HEK293 (cell line): ENCODE data around the gene PTPMT1.

Source experiments
- CTCF ChIA-PET: fragments of 350-600 bp; formaldehyde crosslinking; extraction: SDS; loops from one replicate; lab custom pipeline; 2021; ENCODE audit warnings: antibody characterized with exemption; lab: Yijun Ruan, JAX
- POLR2A ChIA-PET: fragments of 300-600 bp; formaldehyde crosslinking; extraction: SDS; loops from one replicate; lab custom pipeline; 2020; ENCODE audit warnings: antibody characterized with exemption, inconsistent platforms; lab: Yijun Ruan, JAX
- H3K27ac ChIP-seq: fragments of 200-500 bp; sonication (Bioruptor generic); 2 replicates; pipeline ENCODE4 v1.5.1; 2014; ENCODE audit warnings: low read depth, low read length, control low read depth, inconsistent platforms; ENCODE audit errors: extremely low read depth
- H3K36me3 ChIP-seq, 2 experiments: fragments of 200-500 bp in 1 of 2; sonication (Bioruptor generic) in 1 of 2; 1 replicate in 1 of 2; 2 replicates in 1 of 2; pipeline ENCODE4 v1.5.1; 2014 to 2017; ENCODE audit warnings: inconsistent platforms in 2 of 2, low read length in 2 of 2; ENCODE audit not compliant: control insufficient read depth in 2 of 2, insufficient read depth in 1 of 2
- H3K4me1 ChIP-seq: fragments of 200-500 bp; sonication (Bioruptor generic); 2 replicates; pipeline ENCODE4 v1.5.1; 2014; ENCODE audit warnings: mild to moderate bottlenecking, low read length, inconsistent platforms; ENCODE audit not compliant: control insufficient read depth, insufficient read depth
- H3K4me3 ChIP-seq: 2 replicates; pipeline ENCODE4 v1.5.1; 2011; ENCODE audit warnings: low read depth, mild to moderate bottlenecking, control low read depth, low read length, moderate library complexity
- H3K9me3 ChIP-seq: fragments of 200-500 bp; sonication (Bioruptor generic); 2 replicates; pipeline ENCODE4 v1.5.1; 2014; ENCODE audit warnings: low read depth, low read length, inconsistent platforms; ENCODE audit not compliant: control insufficient read depth, insufficient read depth
- HOXA7 ChIP-seq: sonication (generic); formaldehyde crosslinking; IDR thresholded peaks from 2 replicates; pipeline ENCODE4 v1.8.1; 2022; ENCODE audit warnings: missing genetic modification reagents, borderline replicate concordance
- KLF9 ChIP-seq: fragments of 450-650 bp; formaldehyde crosslinking; IDR thresholded peaks from 2 replicates; pipeline ENCODE4 v1.5.1; 2016; ENCODE audit warnings: missing biosample characterization, missing genetic modification characterization, low read depth
- RBAK ChIP-seq: fragments of 450-650 bp; formaldehyde crosslinking; IDR thresholded peaks from 2 replicates; pipeline ENCODE4 v1.5.1; 2016; ENCODE audit warnings: missing biosample characterization, missing genetic modification characterization
- SALL2 ChIP-seq: fragments of 450-650 bp; formaldehyde crosslinking; IDR thresholded peaks from 2 replicates; pipeline ENCODE4 v1.5.0; 2017; ENCODE audit warnings: missing biosample characterization, mild to moderate bottlenecking, missing genetic modification characterization, borderline replicate concordance
- ZBTB20 ChIP-seq: fragments of 450-650 bp; formaldehyde crosslinking; IDR thresholded peaks from 2 replicates; pipeline ENCODE4 v1.5.1; 2016; ENCODE audit warnings: missing biosample characterization, missing genetic modification characterization
- ZIC2 ChIP-seq: fragments of 450-650 bp; formaldehyde crosslinking; IDR thresholded peaks from 2 replicates; pipeline ENCODE4 v1.5.1; 2016; ENCODE audit warnings: missing biosample characterization, missing genetic modification characterization
- ZNF239 ChIP-seq: fragments of 450-650 bp; formaldehyde crosslinking; IDR thresholded peaks from 2 replicates; pipeline ENCODE4 v1.5.1; 2016; ENCODE audit warnings: missing biosample characterization, missing genetic modification characterization
- ZNF302 ChIP-seq: fragments of 450-650 bp; formaldehyde crosslinking; IDR thresholded peaks from 2 replicates; pipeline ENCODE4 v1.5.1; 2016; ENCODE audit warnings: missing biosample characterization, missing genetic modification characterization, low read depth
- ZNF311 ChIP-seq: fragments of 450-650 bp; formaldehyde crosslinking; IDR thresholded peaks from 2 replicates; pipeline ENCODE4 v1.5.1; 2017; ENCODE audit warnings: missing biosample characterization, missing genetic modification characterization, borderline replicate concordance
- ZNF335 ChIP-seq: fragments of 450-650 bp; formaldehyde crosslinking; conservative IDR thresholded peaks from 2 replicates; pipeline ENCODE4 v1.5.1; 2016; ENCODE audit warnings: missing biosample characterization, missing genetic modification characterization
- ZNF354C ChIP-seq: fragments of 450-650 bp; formaldehyde crosslinking; IDR thresholded peaks from 2 replicates; pipeline ENCODE4 v1.5.1; 2016; ENCODE audit warnings: missing biosample characterization, missing genetic modification characterization, low read depth, borderline replicate concordance
- ZNF426 ChIP-seq: fragments of 450-650 bp; formaldehyde crosslinking; IDR thresholded peaks from 2 replicates; pipeline ENCODE4 v1.5.1; 2017; ENCODE audit warnings: missing biosample characterization, missing genetic modification characterization, mild to moderate bottlenecking, inconsistent platforms, moderate library complexity
- ZNF555 ChIP-seq: fragments of 450-650 bp; formaldehyde crosslinking; conservative IDR thresholded peaks from 2 replicates; pipeline ENCODE4 v1.5.1; 2017; ENCODE audit warnings: missing biosample characterization, mild to moderate bottlenecking, missing genetic modification characterization, inconsistent platforms
- ZNF561 ChIP-seq: fragments of 450-650 bp; IDR thresholded peaks from 2 replicates; pipeline ENCODE4 v1.5.1; 2018; ENCODE audit warnings: missing biosample characterization, missing genetic modification characterization, borderline replicate concordance
- ZNF596 ChIP-seq: fragments of 450-650 bp; IDR thresholded peaks from 2 replicates; pipeline ENCODE4 v1.5.0; 2018; ENCODE audit warnings: missing biosample characterization, mild to moderate bottlenecking, missing genetic modification characterization, moderate library complexity
- ZNF624 ChIP-seq: fragments of 450-650 bp; formaldehyde crosslinking; IDR thresholded peaks from 2 replicates; pipeline ENCODE4 v1.5.1; 2017; ENCODE audit warnings: missing biosample characterization, missing genetic modification characterization
- ZNF654 ChIP-seq: fragments of 450-650 bp; formaldehyde crosslinking; IDR thresholded peaks from 2 replicates; pipeline ENCODE4 v1.5.1; 2016; ENCODE audit warnings: low read depth, missing biosample characterization, missing genetic modification characterization
- ZSCAN30 ChIP-seq: fragments of 450-650 bp; IDR thresholded peaks from 2 replicates; pipeline ENCODE4 v1.5.1; 2018; ENCODE audit warnings: missing biosample characterization, mild to moderate bottlenecking, missing genetic modification characterization, moderate library complexity
- TF ChIP-seq, protein P1 (sequence below): fragments of 450-650 bp; formaldehyde crosslinking; IDR thresholded peaks from 2 replicates; pipeline ENCODE4 v1.5.1; 2016; ENCODE audit warnings: missing biosample characterization, missing genetic modification characterization
- TF ChIP-seq, protein P2 (sequence below): fragments of 450-650 bp; formaldehyde crosslinking; IDR thresholded peaks from 2 replicates; pipeline ENCODE4 v1.5.1; 2017; ENCODE audit warnings: missing biosample characterization, missing genetic modification characterization
- TF ChIP-seq, protein P3 (sequence below): fragments of 450-650 bp; formaldehyde crosslinking; IDR thresholded peaks from 2 replicates; pipeline ENCODE4 v1.5.1; 2016; ENCODE audit warnings: missing biosample characterization, missing genetic modification characterization
- TF ChIP-seq, protein P4 (sequence below): fragments of 450-650 bp; formaldehyde crosslinking; IDR thresholded peaks from 2 replicates; pipeline ENCODE4 v1.5.1; 2016; ENCODE audit warnings: missing biosample characterization, missing genetic modification characterization
- TF ChIP-seq, protein P5 (sequence below): fragments of 450-650 bp; IDR thresholded peaks from 2 replicates; pipeline ENCODE4 v1.5.1; 2018; ENCODE audit warnings: missing biosample characterization, mild to moderate bottlenecking, missing genetic modification characterization
- TF ChIP-seq, protein P6 (sequence below): IDR thresholded peaks from 2 replicates; pipeline ENCODE4 v1.6.1; 2011; ENCODE audit warnings: mild to moderate bottlenecking, low read depth, low read length, borderline replicate concordance

Gene PTPMT1

DNA sequence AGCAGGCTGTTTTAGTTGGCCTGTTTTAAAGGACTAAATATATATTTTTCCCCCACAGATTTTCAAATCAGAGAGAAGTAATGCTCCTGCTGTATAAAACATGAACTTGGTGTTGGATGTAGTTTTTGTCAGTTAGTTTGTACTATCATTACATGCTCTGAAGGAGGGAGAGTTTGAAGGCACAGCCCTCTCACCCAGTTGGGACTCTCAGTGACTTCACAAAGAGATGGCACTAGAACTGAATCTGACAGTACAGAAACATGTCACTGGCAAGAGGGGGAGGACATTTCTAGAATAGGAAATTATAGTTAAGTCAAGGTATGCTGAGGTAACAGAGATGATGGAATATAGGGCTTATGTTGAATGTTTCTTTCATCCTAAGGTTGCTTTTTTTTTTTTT, 49.9 kb downstream of the PTPMT1 start:
- POLR2A ChIA-PET = interaction anchor here (0.8 kb wide), 1 partner anchor 73 kb away, joined by 4 read pairs; no protein-coding TSS in a partner anchor
- Histone ChIP-seq H3K4me1 (no peaks in the 10 kb centered on the region), H3K36me3 (peaks cover under 1 to 48% of the 10 kb centered on the region in 2 experiments), H3K9me3 (no peaks in the 10 kb centered on the region), H3K27ac (no peak overlapping the region), H3K4me3 (no peak overlapping the region)
- CTCF ChIA-PET = interaction anchor here (0.7 to 2.5 kb wide), 2 partner anchors 239 to 241 kb away, joined by 3 to 18 read pairs; no protein-coding TSS in a partner anchor
- TF ChIP-seq ZNF354C (tag by site-specific recombination) (no peak), ZNF302 (tag by site-specific recombination) (no peak), HOXA7 (CRISPR knock-in tag) (no peak), ZBTB20 (tag by site-specific recombination) (no peak), ZNF555 (tag by site-specific recombination) (no peak), ZIC2 (tag by site-specific recombination) (no peak), ZNF596 (tag by site-specific recombination) (no peak), ZNF426 (tag by site-specific recombination) (no peak), ZNF311 (tag by site-specific recombination) (no peak)
- TF ChIP-seq, protein P1, sequence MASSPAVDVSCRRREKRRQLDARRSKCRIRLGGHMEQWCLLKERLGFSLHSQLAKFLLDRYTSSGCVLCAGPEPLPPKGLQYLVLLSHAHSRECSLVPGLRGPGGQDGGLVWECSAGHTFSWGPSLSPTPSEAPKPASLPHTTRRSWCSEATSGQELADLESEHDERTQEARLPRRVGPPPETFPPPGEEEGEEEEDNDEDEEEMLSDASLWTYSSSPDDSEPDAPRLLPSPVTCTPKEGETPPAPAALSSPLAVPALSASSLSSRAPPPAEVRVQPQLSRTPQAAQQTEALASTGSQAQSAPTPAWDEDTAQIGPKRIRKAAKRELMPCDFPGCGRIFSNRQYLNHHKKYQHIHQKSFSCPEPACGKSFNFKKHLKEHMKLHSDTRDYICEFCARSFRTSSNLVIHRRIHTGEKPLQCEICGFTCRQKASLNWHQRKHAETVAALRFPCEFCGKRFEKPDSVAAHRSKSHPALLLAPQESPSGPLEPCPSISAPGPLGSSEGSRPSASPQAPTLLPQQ (tag by site-specific recombination) = no peak
- TF ChIP-seq, protein P2, sequence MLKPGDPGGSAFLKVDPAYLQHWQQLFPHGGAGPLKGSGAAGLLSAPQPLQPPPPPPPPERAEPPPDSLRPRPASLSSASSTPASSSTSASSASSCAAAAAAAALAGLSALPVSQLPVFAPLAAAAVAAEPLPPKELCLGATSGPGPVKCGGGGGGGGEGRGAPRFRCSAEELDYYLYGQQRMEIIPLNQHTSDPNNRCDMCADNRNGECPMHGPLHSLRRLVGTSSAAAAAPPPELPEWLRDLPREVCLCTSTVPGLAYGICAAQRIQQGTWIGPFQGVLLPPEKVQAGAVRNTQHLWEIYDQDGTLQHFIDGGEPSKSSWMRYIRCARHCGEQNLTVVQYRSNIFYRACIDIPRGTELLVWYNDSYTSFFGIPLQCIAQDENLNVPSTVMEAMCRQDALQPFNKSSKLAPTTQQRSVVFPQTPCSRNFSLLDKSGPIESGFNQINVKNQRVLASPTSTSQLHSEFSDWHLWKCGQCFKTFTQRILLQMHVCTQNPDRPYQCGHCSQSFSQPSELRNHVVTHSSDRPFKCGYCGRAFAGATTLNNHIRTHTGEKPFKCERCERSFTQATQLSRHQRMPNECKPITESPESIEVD (tag by site-specific recombination) = no peak
- TF ChIP-seq, protein P3, sequence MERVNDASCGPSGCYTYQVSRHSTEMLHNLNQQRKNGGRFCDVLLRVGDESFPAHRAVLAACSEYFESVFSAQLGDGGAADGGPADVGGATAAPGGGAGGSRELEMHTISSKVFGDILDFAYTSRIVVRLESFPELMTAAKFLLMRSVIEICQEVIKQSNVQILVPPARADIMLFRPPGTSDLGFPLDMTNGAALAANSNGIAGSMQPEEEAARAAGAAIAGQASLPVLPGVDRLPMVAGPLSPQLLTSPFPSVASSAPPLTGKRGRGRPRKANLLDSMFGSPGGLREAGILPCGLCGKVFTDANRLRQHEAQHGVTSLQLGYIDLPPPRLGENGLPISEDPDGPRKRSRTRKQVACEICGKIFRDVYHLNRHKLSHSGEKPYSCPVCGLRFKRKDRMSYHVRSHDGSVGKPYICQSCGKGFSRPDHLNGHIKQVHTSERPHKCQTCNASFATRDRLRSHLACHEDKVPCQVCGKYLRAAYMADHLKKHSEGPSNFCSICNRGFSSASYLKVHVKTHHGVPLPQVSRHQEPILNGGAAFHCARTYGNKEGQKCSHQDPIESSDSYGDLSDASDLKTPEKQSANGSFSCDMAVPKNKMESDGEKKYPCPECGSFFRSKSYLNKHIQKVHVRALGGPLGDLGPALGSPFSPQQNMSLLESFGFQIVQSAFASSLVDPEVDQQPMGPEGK = no peak

DNA sequence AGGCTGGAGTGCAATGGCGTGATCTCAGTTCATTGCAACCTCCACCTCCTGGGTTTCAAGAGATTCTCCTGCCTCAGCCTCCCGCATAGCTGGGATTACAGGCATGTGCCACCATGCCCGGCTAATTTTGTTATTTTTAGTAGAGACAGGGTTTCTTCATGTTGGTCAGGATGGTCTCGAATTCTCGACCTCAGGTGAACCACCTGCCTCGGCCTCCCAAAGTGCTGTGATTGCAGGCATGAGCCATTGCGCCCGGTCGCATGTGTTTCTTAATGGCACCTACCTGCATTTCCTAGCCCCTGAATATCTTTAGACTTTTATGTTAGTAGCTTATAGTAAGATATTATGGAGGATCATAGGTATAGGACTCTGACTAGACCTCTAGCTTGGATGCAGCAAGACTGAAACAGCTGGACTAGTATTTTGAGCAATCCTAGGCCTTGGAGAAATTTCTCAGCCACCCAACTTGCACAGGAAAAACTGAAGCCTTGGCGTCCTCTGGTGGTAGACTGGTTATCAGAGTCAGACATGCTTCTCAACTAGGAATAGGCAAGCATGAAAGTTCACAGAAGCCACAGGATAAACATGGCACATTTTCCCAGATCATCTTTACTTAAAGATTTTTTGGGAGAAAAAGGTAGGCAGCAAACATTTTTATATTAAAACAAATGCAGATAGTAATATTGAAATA, 51.5 kb downstream of the PTPMT1 start:
- Histone ChIP-seq H3K4me1 (no peaks in the 10 kb centered on the region), H3K4me3 (no peak overlapping the region), H3K9me3 (no peaks in the 10 kb centered on the region), H3K27ac (no peak overlapping the region), H3K36me3 (peaks cover 6 to 52% of the 10 kb centered on the region in 2 experiments)
- ChIA-PET POLR2A (no interaction called here), CTCF (interaction anchor here (0.6 to 2.5 kb wide), 10 partner anchors 9 to 357 kb away, joined by 3 to 18 read pairs (median 5); partner anchors contain the start of gene C1QTNF4)
- TF ChIP-seq ZNF654 (tag by site-specific recombination) (peak; percentile 73), RBAK (no peak), ZNF239 (no peak), ZNF624 (tag by site-specific recombination) (no peak), ZNF335 (no peak), ZSCAN30 (tag by site-specific recombination) (0 out of 2 replicates have a peak, but pooled peaks have one; percentile 19), SALL2 (tag by site-specific recombination) (no peak), ZNF561 (no peak), KLF9 (no peak)
- TF ChIP-seq, protein P4, sequence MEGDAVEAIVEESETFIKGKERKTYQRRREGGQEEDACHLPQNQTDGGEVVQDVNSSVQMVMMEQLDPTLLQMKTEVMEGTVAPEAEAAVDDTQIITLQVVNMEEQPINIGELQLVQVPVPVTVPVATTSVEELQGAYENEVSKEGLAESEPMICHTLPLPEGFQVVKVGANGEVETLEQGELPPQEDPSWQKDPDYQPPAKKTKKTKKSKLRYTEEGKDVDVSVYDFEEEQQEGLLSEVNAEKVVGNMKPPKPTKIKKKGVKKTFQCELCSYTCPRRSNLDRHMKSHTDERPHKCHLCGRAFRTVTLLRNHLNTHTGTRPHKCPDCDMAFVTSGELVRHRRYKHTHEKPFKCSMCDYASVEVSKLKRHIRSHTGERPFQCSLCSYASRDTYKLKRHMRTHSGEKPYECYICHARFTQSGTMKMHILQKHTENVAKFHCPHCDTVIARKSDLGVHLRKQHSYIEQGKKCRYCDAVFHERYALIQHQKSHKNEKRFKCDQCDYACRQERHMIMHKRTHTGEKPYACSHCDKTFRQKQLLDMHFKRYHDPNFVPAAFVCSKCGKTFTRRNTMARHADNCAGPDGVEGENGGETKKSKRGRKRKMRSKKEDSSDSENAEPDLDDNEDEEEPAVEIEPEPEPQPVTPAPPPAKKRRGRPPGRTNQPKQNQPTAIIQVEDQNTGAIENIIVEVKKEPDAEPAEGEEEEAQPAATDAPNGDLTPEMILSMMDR (tag by site-specific recombination) = peak; percentile 62; the same call in 1 of the 2 replicates
- TF ChIP-seq, protein P5, sequence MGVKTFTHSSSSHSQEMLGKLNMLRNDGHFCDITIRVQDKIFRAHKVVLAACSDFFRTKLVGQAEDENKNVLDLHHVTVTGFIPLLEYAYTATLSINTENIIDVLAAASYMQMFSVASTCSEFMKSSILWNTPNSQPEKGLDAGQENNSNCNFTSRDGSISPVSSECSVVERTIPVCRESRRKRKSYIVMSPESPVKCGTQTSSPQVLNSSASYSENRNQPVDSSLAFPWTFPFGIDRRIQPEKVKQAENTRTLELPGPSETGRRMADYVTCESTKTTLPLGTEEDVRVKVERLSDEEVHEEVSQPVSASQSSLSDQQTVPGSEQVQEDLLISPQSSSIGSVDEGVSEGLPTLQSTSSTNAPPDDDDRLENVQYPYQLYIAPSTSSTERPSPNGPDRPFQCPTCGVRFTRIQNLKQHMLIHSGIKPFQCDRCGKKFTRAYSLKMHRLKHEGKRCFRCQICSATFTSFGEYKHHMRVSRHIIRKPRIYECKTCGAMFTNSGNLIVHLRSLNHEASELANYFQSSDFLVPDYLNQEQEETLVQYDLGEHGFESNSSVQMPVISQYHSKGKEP (tag by site-specific recombination) = no peak
- TF ChIP-seq, protein P6, sequence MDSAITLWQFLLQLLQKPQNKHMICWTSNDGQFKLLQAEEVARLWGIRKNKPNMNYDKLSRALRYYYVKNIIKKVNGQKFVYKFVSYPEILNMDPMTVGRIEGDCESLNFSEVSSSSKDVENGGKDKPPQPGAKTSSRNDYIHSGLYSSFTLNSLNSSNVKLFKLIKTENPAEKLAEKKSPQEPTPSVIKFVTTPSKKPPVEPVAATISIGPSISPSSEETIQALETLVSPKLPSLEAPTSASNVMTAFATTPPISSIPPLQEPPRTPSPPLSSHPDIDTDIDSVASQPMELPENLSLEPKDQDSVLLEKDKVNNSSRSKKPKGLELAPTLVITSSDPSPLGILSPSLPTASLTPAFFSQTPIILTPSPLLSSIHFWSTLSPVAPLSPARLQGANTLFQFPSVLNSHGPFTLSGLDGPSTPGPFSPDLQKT = no peak
